T-cell (primary cell): ENCODE measurements around the gene SEMA3A. TPM values are rescaled to one million over a fixed set of nuclear protein-coding genes. Genes with fewer than 3 reads are reported as not detected.

Source experiments
- ATAC-seq, 4 experiments: fragments of 200-7000 bp in 3 of 4; fragments of 150-1000 bp in 1 of 4; cut with Tn5 transposase; replicated peaks in 1 of 4; 1 replicate in 3 of 4; 2 replicates in 1 of 4; pipeline ENCODE4 v1.10.0; 2021; ENCODE audit warnings: moderate library complexity in 3 of 4, mild to moderate bottlenecking in 2 of 4, moderate number of reproducible peaks in 1 of 4
- CTCF ChIA-PET, 2 donors: fragments of 300-600 bp; sonication (Branson Sonifier 250); formaldehyde crosslinking; loops; one replicate each; lab custom pipeline; 2022; ENCODE audit warnings: antibody characterized with exemption in 2 of 2; lab: Charles Lee
- POLR2A ChIA-PET, 2 donors: fragments of 300-600 bp; sonication (Branson Sonifier 250); formaldehyde crosslinking; loops; one replicate each; lab custom pipeline; 2022; ENCODE audit warnings: antibody characterized with exemption in 2 of 2; lab: Charles Lee
- DNase-seq, 35 experiments: peaks; one replicate each; pipeline versions ENCODE4 v3.0.0 to v3.0.0-alpha.2; 2013 to 2023
- H3K27ac ChIP-seq: one replicate; pipeline ENCODE4 v1.5.1; 2013; ENCODE audit warnings: low read length
- H3K27me3 ChIP-seq, 2 experiments: replicated peaks in 1 of 2; 1 replicate in 1 of 2; 2 replicates in 1 of 2; pipeline versions ENCODE4 v1.6.1 to v1.7.0; 2013; ENCODE audit warnings: low read length in 1 of 2, mixed read lengths in 1 of 2; ENCODE audit not compliant: control insufficient read depth in 2 of 2, insufficient read depth in 2 of 2; ENCODE audit errors: extremely low read depth in 1 of 2
- H3K36me3 ChIP-seq, 2 donors: 1 replicate in 1 of 2; 2 replicates in 1 of 2; pipeline versions ENCODE4 v1.6.1 to v1.7.0; 2013; ENCODE audit warnings: low read length in 1 of 2; ENCODE audit not compliant: control insufficient read depth in 2 of 2, insufficient read depth in 1 of 2; ENCODE audit errors: extremely low read depth in 1 of 2
- H3K4me1 ChIP-seq, 2 experiments: 1 replicate in 1 of 2; 2 replicates in 1 of 2; pipeline versions ENCODE4 v1.6.1 to v1.7.0; 2013; ENCODE audit warnings: low read length in 2 of 2, mixed read lengths in 1 of 2; ENCODE audit not compliant: insufficient read depth in 2 of 2, control insufficient read depth in 1 of 2; ENCODE audit errors: extremely low read depth in 1 of 2
- H3K4me3 ChIP-seq, 2 donors: 1 replicate in 1 of 2; 2 replicates in 1 of 2; pipeline versions ENCODE4 v1.5.1 to v1.7.0; 2013; ENCODE audit warnings: mild to moderate bottlenecking in 2 of 2, low read length in 1 of 2, moderate library complexity in 1 of 2; ENCODE audit not compliant: control insufficient read depth in 1 of 2; ENCODE audit errors: extremely low read depth in 1 of 2
- H3K9me3 ChIP-seq: 2 replicates; pipeline ENCODE4 v1.7.0; 2013
- H3K27ac Mint-ChIP-seq, 2 donors: one replicate each; pipeline ENCODE4 v1.8.0; 2020 to 2021; ENCODE audit warnings: mild to moderate bottlenecking in 2 of 2, mixed read lengths in 2 of 2
- H3K27me3 Mint-ChIP-seq, 2 donors: one replicate each; pipeline ENCODE4 v1.8.0; 2021 to 2022; ENCODE audit warnings: mixed read lengths in 2 of 2
- H3K36me3 Mint-ChIP-seq: one replicate; pipeline ENCODE4 v1.8.0; 2021; ENCODE audit warnings: mixed read lengths
- H3K4me1 Mint-ChIP-seq, 3 donors: one replicate each; pipeline ENCODE4 v1.8.0; 2020 to 2022; ENCODE audit warnings: mixed read lengths in 3 of 3, mild to moderate bottlenecking in 1 of 3
- H3K4me3 Mint-ChIP-seq, 3 donors: one replicate each; pipeline ENCODE4 v1.8.0; 2020 to 2022; ENCODE audit warnings: mild to moderate bottlenecking in 3 of 3, mixed read lengths in 3 of 3, moderate library complexity in 3 of 3
- H3K9me3 Mint-ChIP-seq, 3 donors: one replicate each; pipeline ENCODE4 v1.8.0; 2020 to 2022; ENCODE audit warnings: mixed read lengths in 3 of 3
- WGBS: methylation state at CpG from one replicate; pipeline ENCODE4 v1.1.5; 2013; ENCODE audit warnings: missing lambda C conversion rate; ENCODE audit not compliant: insufficient coverage; 5-methylcytosine and 5-hydroxymethylcytosine counted together
- total RNA-seq, 35 experiments: library from RNA in 6 of 35; stranded (reverse) in 6 of 35; fragments of 120-200 nt in 1 of 35; gene quantifications; one replicate each; pipeline versions ENCODE4 v1.2.1 to v1.2.4 and lab custom pipeline; 2013 to 2026

SEMA3A gene
- total RNA-seq, 5 donors from 2014 or later (not counting 1 experiment from before 2014, with no cell fraction given): 0.15 to 1.6 (median 0.53) TPM; not detected in 1

GRCh38 chr7:84043661-84044191 is 150.9 kb downstream of the SEMA3A start:
- H3K27ac ChIP-seq: no peak overlapping the region
- ChIA-PET CTCF (no interaction called here), POLR2A (no interaction called here)
- no peaks in the 10 kb centered on the region for H3K4me1 ChIP-seq
- H3K27me3 ChIP-seq: no peaks in the 10 kb centered on the region
- H3K4me3 ChIP-seq: no peak overlapping the region
- DNase-seq (no peak), ATAC-seq (no peak)
- Mint-ChIP-seq H3K9me3 (no peaks in the 10 kb centered on the region), H3K27me3 (no peaks in the 10 kb centered on the region), H3K36me3 (no peaks in the 10 kb centered on the region), H3K4me1 (no peaks in the 10 kb centered on the region), H3K27ac (no peak overlapping the region), H3K4me3 (no peak overlapping the region)
- H3K36me3 ChIP-seq: no peaks in the 10 kb centered on the region
- no CpG with 5 or more reads among the region's 1 CpG for WGBS
- H3K9me3 ChIP-seq: no peaks in the 10 kb centered on the region

GRCh38 chr7:84042110-84042539 is 152.5 kb downstream of the SEMA3A start:
- no peak overlapping the region for H3K4me3 Mint-ChIP-seq
- H3K27me3 Mint-ChIP-seq: no peaks in the 10 kb centered on the region
- POLR2A ChIA-PET: no interaction called here
- Histone ChIP-seq H3K27me3 (no peaks in the 10 kb centered on the region), H3K4me1 (no peaks in the 10 kb centered on the region), H3K9me3 (no peaks in the 10 kb centered on the region), H3K27ac (no peak overlapping the region), H3K4me3 (no peak overlapping the region), H3K36me3 (no peaks in the 10 kb centered on the region)
- no peak overlapping the region for H3K27ac Mint-ChIP-seq
- no peaks in the 10 kb centered on the region for H3K9me3 Mint-ChIP-seq
- H3K36me3 Mint-ChIP-seq: no peaks in the 10 kb centered on the region
- H3K4me1 Mint-ChIP-seq: no peaks in the 10 kb centered on the region
- DNase-seq: no peak
- no peak for ATAC-seq
- 80% methylated on average over 1 of the region's 7 CpGs for WGBS
- CTCF ChIA-PET: no interaction called here

- no peak overlapping the region for H3K27ac ChIP-seq
- Mint-ChIP-seq H3K27me3 (no peaks in the 10 kb centered on the region), H3K9me3 (no peaks in the 10 kb centered on the region), H3K4me1 (no peaks in the 10 kb centered on the region), H3K27ac (no peak overlapping the region), H3K4me3 (no peak overlapping the region), H3K36me3 (no peaks in the 10 kb centered on the region)
- CTCF ChIA-PET: no interaction called here
- POLR2A ChIA-PET: no interaction called here
- DNase-seq (no peak), ATAC-seq (no peak)
- H3K27me3 ChIP-seq: no peaks in the 10 kb centered on the region
- H3K4me1 ChIP-seq: no peaks in the 10 kb centered on the region
- H3K36me3 ChIP-seq: no peaks in the 10 kb centered on the region
- H3K9me3 ChIP-seq: no peaks in the 10 kb centered on the region
- WGBS: 83% methylated on average over 4 of the region's 5 CpGs
- no peak overlapping the region for H3K4me3 ChIP-seq
These were observed 152.9 kb downstream of the SEMA3A start for GRCh38 chr7:84041649-84042048.

GRCh38 chr7:84040355-84040754 is 154.2 kb downstream of the SEMA3A start:
- no peak overlapping the region for H3K27ac ChIP-seq
- no peak for ATAC-seq
- Mint-ChIP-seq H3K4me3 (no peak overlapping the region), H3K27ac (no peak overlapping the region), H3K36me3 (no peaks in the 10 kb centered on the region), H3K9me3 (no peaks in the 10 kb centered on the region), H3K4me1 (no peaks in the 10 kb centered on the region), H3K27me3 (no peaks in the 10 kb centered on the region)
- no peaks in the 10 kb centered on the region for H3K36me3 ChIP-seq
- no peak overlapping the region for H3K4me3 ChIP-seq
- no peak for DNase-seq
- no peaks in the 10 kb centered on the region for H3K4me1 ChIP-seq
- CTCF ChIA-PET: no interaction called here
- no peaks in the 10 kb centered on the region for H3K9me3 ChIP-seq
- H3K27me3 ChIP-seq: no peaks in the 10 kb centered on the region
- POLR2A ChIA-PET: interaction anchor here in 1 of 2 donors (0.6 kb wide), 1 partner anchor 171 kb away, joined by 12 read pairs; no protein-coding TSS in a partner anchor
- 73% methylated on average over 2 of the region's 3 CpGs for WGBS

- Histone ChIP-seq H3K27ac (no peak overlapping the region), H3K4me1 (no peaks in the 10 kb centered on the region), H3K4me3 (no peak overlapping the region), H3K27me3 (no peaks in the 10 kb centered on the region), H3K36me3 (no peaks in the 10 kb centered on the region), H3K9me3 (no peaks in the 10 kb centered on the region)
- CTCF ChIA-PET: no interaction called here
- Mint-ChIP-seq H3K9me3 (no peaks in the 10 kb centered on the region), H3K4me1 (no peaks in the 10 kb centered on the region), H3K27me3 (no peaks in the 10 kb centered on the region), H3K27ac (no peak overlapping the region), H3K4me3 (no peak overlapping the region), H3K36me3 (no peaks in the 10 kb centered on the region)
- DNase-seq (no peak), ATAC-seq (no peak)
- POLR2A ChIA-PET: no interaction called here
These were observed 155.2 kb downstream of the SEMA3A start for GRCh38 chr7:84039432-84039831.

GRCh38 chr7:84027678-84028077 is 166.9 kb downstream of the SEMA3A start:
- CTCF ChIA-PET: no interaction called here
- Mint-ChIP-seq H3K4me1 (no peaks in the 10 kb centered on the region), H3K27me3 (no peaks in the 10 kb centered on the region), H3K9me3 (no peaks in the 10 kb centered on the region), H3K36me3 (no peaks in the 10 kb centered on the region), H3K4me3 (no peak overlapping the region), H3K27ac (no peak overlapping the region)
- Histone ChIP-seq H3K36me3 (no peaks in the 10 kb centered on the region), H3K27ac (no peak overlapping the region), H3K9me3 (no peaks in the 10 kb centered on the region), H3K4me3 (no peak overlapping the region), H3K27me3 (no peaks in the 10 kb centered on the region), H3K4me1 (no peaks in the 10 kb centered on the region)
- ATAC-seq (no peak), DNase-seq (no peak)
- POLR2A ChIA-PET: no interaction called here
- WGBS: no CpG with 5 or more reads among the region's 3 CpGs
